SU-DHL-6 (cell line): ENCODE data around the gene FXYD4.

Experiments used
- CTCF ChIP-seq: fragments of 200-600 bp; sonication (generic); IDR thresholded peaks from one replicate; pipeline ENCODE4 v1.5.1; 2017; ENCODE audit warnings: antibody characterized with exemption, mild to moderate bottlenecking, low read length, moderate library complexity; ENCODE audit not compliant: insufficient read depth, poor library complexity, severe bottlenecking
- EZH2phosphoT487 ChIP-seq: fragments of 200-600 bp; sonication (generic), shearing (Covaris generic); conservative IDR thresholded peaks from 2 replicates; pipeline ENCODE4 v1.6.1; 2018; ENCODE audit warnings: mild to moderate bottlenecking, antibody characterized with exemption, low read length, moderate library complexity, mixed read lengths

GRCh38 chr10:43370671-43371215, 693 bp upstream of the FXYD4 start:
- TF ChIP-seq CTCF (no peak), EZH2phosphoT487 (no peak)
